ENCODE measurements around the gene SLC8A1.

Gene SLC8A1

GRCh38 chr2:40097691-40098385 lies 354.1 kb downstream of the SLC8A1 start:
- H3K4me3 ChIP-seq (ENCODE audit: low read depth, low read length): no peak overlapping the region
- DNase-seq (ENCODE audit: low read depth): peak; percentile 65
- in situ Hi-C loops (cut with HindIII; ENCODE audit: low sequenced_read_pairs): no loop called here
- TF ChIP-seq CTCF (IDR thresholded peaks at IDR 0.05; ENCODE audit: low read depth, low read length, missing control alignments): no peak

DNA sequence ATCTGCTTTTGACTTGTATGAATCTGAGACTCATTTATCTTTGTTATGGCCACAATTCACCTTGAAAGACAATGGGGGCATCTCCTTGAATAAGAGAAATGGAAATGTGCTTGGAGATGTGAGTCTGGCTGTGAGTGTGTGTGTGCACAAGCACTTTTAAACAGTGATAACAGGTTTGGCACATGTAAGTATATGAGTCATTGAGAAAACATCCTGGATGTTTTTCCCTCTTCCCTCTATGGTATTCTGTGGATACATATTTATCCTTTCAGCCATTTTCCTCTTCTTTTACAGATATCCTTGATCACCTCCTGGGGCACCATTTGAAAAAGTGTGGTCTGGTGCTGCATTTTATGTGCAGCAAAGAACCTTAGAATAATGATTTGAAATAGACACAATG lies 355.5 kb downstream of the SLC8A1 start:
- TF ChIP-seq CTCF (IDR thresholded peaks at IDR 0.05; ENCODE audit: low read depth, low read length, missing control alignments): no peak
- H3K4me3 ChIP-seq (ENCODE audit: low read depth, low read length): no peak overlapping the region
- DNase-seq (ENCODE audit: low read depth): no peak
- in situ Hi-C loops (cut with HindIII; ENCODE audit: low sequenced_read_pairs): no loop called here

- peak; percentile 47 for DNase-seq (ENCODE audit: low read depth)
- H3K4me3 ChIP-seq (ENCODE audit: low read depth, low read length): no peak overlapping the region
- no peak for TF ChIP-seq CTCF (IDR thresholded peaks at IDR 0.05; ENCODE audit: low read depth, low read length, missing control alignments)
- in situ Hi-C loops (cut with HindIII; ENCODE audit: low sequenced_read_pairs): no loop called here
Observed at GRCh38 chr2:40095000-40095399, 356.9 kb downstream of the SLC8A1 start.

- H3K4me3 ChIP-seq (ENCODE audit: low read depth, low read length): no peak overlapping the region
- in situ Hi-C loops (cut with HindIII; ENCODE audit: low sequenced_read_pairs): no loop called here
- no peak for TF ChIP-seq CTCF (IDR thresholded peaks at IDR 0.05; ENCODE audit: low read depth, low read length, missing control alignments)
- no peak for DNase-seq (ENCODE audit: low read depth)
Observed at GRCh38 chr2:40094451-40094850, 357.4 kb downstream of the SLC8A1 start.

DNA sequence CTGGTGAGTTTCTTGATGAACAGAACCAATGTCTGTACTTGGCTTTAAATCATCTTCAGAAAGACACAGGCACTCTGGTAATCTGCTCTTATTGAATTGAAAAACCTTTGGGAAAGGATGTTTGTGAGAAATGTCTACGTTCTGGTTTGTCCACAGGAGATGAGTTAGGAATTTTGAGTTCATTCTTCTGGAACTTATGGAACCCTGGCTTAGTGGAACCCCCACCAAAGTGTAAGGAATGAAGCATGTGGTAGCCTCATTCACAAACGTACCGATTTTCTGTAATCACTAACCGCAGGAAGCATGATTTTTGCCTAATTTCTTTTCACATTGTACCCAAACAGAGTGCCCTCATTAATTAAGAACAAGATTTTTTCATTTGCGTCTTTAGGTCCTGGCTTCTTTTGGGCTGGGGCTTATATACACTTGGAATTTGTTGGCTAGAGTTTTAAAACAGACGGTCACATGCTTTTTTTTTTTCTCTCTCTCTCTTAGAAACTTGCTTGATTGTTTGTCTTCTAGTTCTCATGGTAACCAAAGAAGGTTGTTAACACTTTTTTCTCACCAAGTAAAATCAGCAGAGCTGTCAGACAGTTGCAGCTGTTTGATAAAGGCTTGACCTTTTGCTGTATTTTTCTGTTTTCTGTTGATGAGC lies 358.7 kb downstream of the SLC8A1 start:
- DNase-seq (ENCODE audit: low read depth): no peak
- no peak for TF ChIP-seq CTCF (IDR thresholded peaks at IDR 0.05; ENCODE audit: low read depth, low read length, missing control alignments)
- no peak overlapping the region for H3K4me3 ChIP-seq (ENCODE audit: low read depth, low read length)
- in situ Hi-C loops (cut with HindIII; ENCODE audit: low sequenced_read_pairs): no loop called here

GRCh38 chr2:40090044-40090443 lies 361.8 kb downstream of the SLC8A1 start:
- no peak for TF ChIP-seq CTCF (IDR thresholded peaks at IDR 0.05; ENCODE audit: low read depth, low read length, missing control alignments)

More at GRCh38 chr2:40090044-40090443, 361.8 kb downstream of the SLC8A1 start:
- in situ Hi-C loops (cut with HindIII; ENCODE audit: low sequenced_read_pairs): no loop called here
- H3K4me3 ChIP-seq (ENCODE audit: low read depth, low read length): no peak overlapping the region
- no peak for DNase-seq (ENCODE audit: low read depth)

Measured in astrocyte of the cerebellum (primary cell).